Cerebellar cortex (tissue), 1 donor: ENCODE measurements around the gene RBM22.

Experiments used
- DNase-seq: peaks from one replicate; pipeline ENCODE4 v3.0.0-alpha.2; 2015; ENCODE audit warnings: low spot score

Gene RBM22

GRCh38 chr5:150672237-150672883, 28.5 kb downstream of the RBM22 start:
- DNase-seq = no peak

- no peak for DNase-seq
Measured at GRCh38 chr5:150671509-150672236, 29.2 kb downstream of the RBM22 start.

- DNase-seq = no peak
Measured at GRCh38 chr5:150670948-150671310, 29.9 kb downstream of the RBM22 start.

- DNase-seq = no peak
Measured at GRCh38 chr5:150670275-150670947, 30.5 kb downstream of the RBM22 start.

- no peak for DNase-seq
Measured at GRCh38 chr5:150665044-150665443, 35.8 kb downstream of the RBM22 start.

GRCh38 chr5:150663936-150664335, 36.9 kb downstream of the RBM22 start:
- DNase-seq = no peak

GRCh38 chr5:150662731-150663516, 37.9 kb downstream of the RBM22 start:
- no peak for DNase-seq

- no peak for DNase-seq
Measured at GRCh38 chr5:150661821-150662596, 38.9 kb downstream of the RBM22 start.

- no peak for DNase-seq
Measured at GRCh38 chr5:150661086-150661485, 39.8 kb downstream of the RBM22 start, which contains the start of gene MYOZ3. Gene MYOZ3, plus strand, starts transcription at chr5:150661251. Its CDS starts 1,691 bp downstream, at chr5:150662942.

- no peak for DNase-seq
Measured at GRCh38 chr5:150660108-150660831, 40.6 kb downstream of the RBM22 start.

- no peak for DNase-seq
Measured at GRCh38 chr5:150659360-150660107, 41.3 kb downstream of the RBM22 start.

- DNase-seq = no peak
Measured at GRCh38 chr5:150658699-150659265, 42.1 kb downstream of the RBM22 start.

GRCh38 chr5:150658121-150658520, 42.7 kb downstream of the RBM22 start:
- DNase-seq = no peak

GRCh38 chr5:150656191-150657132, 44.4 kb downstream of the RBM22 start:
- no peak for DNase-seq

GRCh38 chr5:150655221-150655620, 45.6 kb downstream of the RBM22 start:
- no peak for DNase-seq

GRCh38 chr5:150653762-150654556, 46.9 kb downstream of the RBM22 start:
- DNase-seq = no peak

GRCh38 chr5:150653145-150653761, 47.6 kb downstream of the RBM22 start:
- DNase-seq = no peak
